NB4 (cell line): ENCODE results near the gene IL1RL2.

Experiments
- CTCF ChIP-seq: IDR thresholded peaks from one replicate; pipeline ENCODE4 v1.5.1; 2012; ENCODE audit warnings: low read depth, low read length
- MYC ChIP-seq: IDR thresholded peaks from 2 replicates; pipeline ENCODE4 v1.6.1; 2011; ENCODE audit warnings: low read depth, low read length
- POLR2A ChIP-seq: IDR thresholded peaks from 2 replicates; pipeline ENCODE4 v1.6.1; 2011; ENCODE audit warnings: mild to moderate bottlenecking; ENCODE audit not compliant: insufficient read length; ENCODE audit errors: extremely low read depth

GRCh38 chr2:102149644-102150455, 37.0 kb upstream of the IL1RL2 start:
- TF ChIP-seq CTCF = no peak
- TF ChIP-seq POLR2A = no peak
- TF ChIP-seq MYC = no peak
